Adrenal gland (tissue), 12 donors: ENCODE measurements around the gene DDX5. TPM values are rescaled to one million over a fixed set of nuclear protein-coding genes. Genes with fewer than 3 reads are reported as not detected.

Source experiments
- DNase-seq, 7 donors: peaks; one replicate each; pipeline ENCODE4 v3.0.0-alpha.2; 2019 to 2020
- H3K27ac ChIP-seq, 5 donors: fragments of 200-600 bp; sonication (generic) in 4 of 5; 1 replicate in 3 of 5; 2 replicates in 2 of 5; pipeline versions ENCODE4 v1.5.1 to v1.8.0; 2016 to 2020; ENCODE audit warnings: mild to moderate bottlenecking in 1 of 5
- H3K27me3 ChIP-seq: fragments of 200-600 bp; 2 replicates; pipeline ENCODE4 v1.8.0; 2021
- H3K36me3 ChIP-seq, 2 donors: fragments of 200-600 bp; replicated peaks in 1 of 2; 1 replicate in 1 of 2; 2 replicates in 1 of 2; pipeline versions ENCODE4 v1.5.1 to v1.8.0; 2018 to 2022
- H3K4me1 ChIP-seq, 2 donors: fragments of 200-600 bp; replicated peaks in 1 of 2; 1 replicate in 1 of 2; 2 replicates in 1 of 2; pipeline versions ENCODE4 v1.5.1 to v1.8.0; 2018 to 2021
- H3K4me3 ChIP-seq, 4 donors: fragments of 200-600 bp; sonication (generic) in 3 of 4; one replicate each; pipeline ENCODE4 v1.5.1; 2016 to 2018
- H3K9me3 ChIP-seq, 3 donors: fragments of 200-600 bp; sonication (generic) in 1 of 3; replicated peaks in 1 of 3; 1 replicate in 2 of 3; 2 replicates in 1 of 3; pipeline versions ENCODE4 v1.5.1 to v1.8.0; 2016 to 2021
- POLR2A ChIP-seq, 2 donors: fragments of 450-650 bp; IDR thresholded peaks; one replicate each; pipeline ENCODE4 v1.6.1; 2017; ENCODE audit warnings: antibody characterized with exemption in 2 of 2, mild to moderate bottlenecking in 2 of 2, moderate library complexity in 1 of 2
- WGBS, 4 donors: extraction: QIAGEN DNeasy Blood & Tissue Kit in 2 of 4; methylation state at CpG; one replicate each; pipeline versions ENCODE4 v1.1.5 to v1.1.7; 2013 to 2017; 5-methylcytosine and 5-hydroxymethylcytosine counted together
- intact Hi-C, 2 donors: fragments of 100-400 bp; cut with DNase I; formaldehyde crosslinking; loops; one replicate each; pipeline versions ENCODE4 v1.14.1 to v1.15.0; 2022 to 2023
- polyA plus RNA-seq, 3 donors: library from polyadenylated mRNA; stranded (reverse); fragments of 200-250 nt in 2 of 3; fragments of 350-450 nt in 1 of 3; fragmentation: Illumina TruSeq in 1 of 3; extraction: RNeasy Lipid Tissue Mini Kit (QIAGEN cat#74804) in 1 of 3; gene quantifications; one replicate each; pipeline ENCODE4 v1.2.3, GENCODE V29; 2013 to 2014
- total RNA-seq, 9 donors: library from RNA; depleted of rRNA in 4 of 9; stranded (reverse); fragments of >200 nt in 4 of 9; fragments of 120-200 nt in 1 of 9; fragmentation: NEBNext Ultra II Directional in 1 of 9; extraction: Animal tissue kit (Norgen Biotek cat#: 25700) in 1 of 9; gene quantifications; one replicate each; pipeline versions ENCODE4 v1.1.0 to v1.2.4, GENCODE V29; 2013 to 2023
- TF ChIP-seq, protein P1 (sequence below), 6 experiments: fragments of 450-650 bp in 4 of 6; fragments of 200-600 bp in 2 of 6; sonication (generic) in 1 of 6; IDR thresholded peaks; 1 replicate in 5 of 6; 2 replicates in 1 of 6; pipeline versions ENCODE4 v1.5.1 to v1.8.0; 2016 to 2021; ENCODE audit warnings: antibody characterized with exemption in 6 of 6, mild to moderate bottlenecking in 2 of 6, moderate library complexity in 1 of 6
- donor health status: healthy with polysubstance abuse.
- donor health status: Bipolar disorder and iron deficiency.
- donor health status: DM: yes; HTN: yes; CAD: no.
- donor health status: DM: no; HTN: no; CAD: no.
- donor health status: DM: no; HTN: no; CAD: no.
- donor health status: DM: yes; HTN: yes; CAD: no.

Gene DDX5
- total and polyA plus RNA-seq, 12 donors: 315 to 1,846 (median 953) TPM

DNA sequence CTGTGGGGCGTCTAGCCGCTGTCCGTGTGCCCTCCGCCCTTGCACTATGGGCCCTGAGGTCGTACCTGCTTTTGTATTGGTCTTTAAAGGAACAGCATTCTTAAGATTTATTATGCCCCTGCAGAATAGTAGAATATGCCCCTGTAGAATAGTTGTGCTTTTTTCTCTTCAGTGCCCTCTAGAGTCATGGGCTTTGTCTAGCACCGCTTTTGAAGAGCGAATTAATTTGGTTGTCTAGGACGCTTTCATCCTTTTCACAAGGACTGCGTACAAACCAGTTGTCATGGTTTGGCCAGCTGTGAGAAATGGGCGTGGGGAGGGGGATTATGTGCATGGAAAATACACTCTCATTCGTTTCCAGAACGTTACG lies 1.3 kb upstream of the DDX5 start:
- peaks cover 24 to 41% of the 10 kb centered on the region in 2 donors for H3K4me1 ChIP-seq
- intact Hi-C loops: no loop called here
- DNase-seq: peak in 5 of 7 donors; percentile 49 to 73 (median 56)
- TF ChIP-seq, protein P1, sequence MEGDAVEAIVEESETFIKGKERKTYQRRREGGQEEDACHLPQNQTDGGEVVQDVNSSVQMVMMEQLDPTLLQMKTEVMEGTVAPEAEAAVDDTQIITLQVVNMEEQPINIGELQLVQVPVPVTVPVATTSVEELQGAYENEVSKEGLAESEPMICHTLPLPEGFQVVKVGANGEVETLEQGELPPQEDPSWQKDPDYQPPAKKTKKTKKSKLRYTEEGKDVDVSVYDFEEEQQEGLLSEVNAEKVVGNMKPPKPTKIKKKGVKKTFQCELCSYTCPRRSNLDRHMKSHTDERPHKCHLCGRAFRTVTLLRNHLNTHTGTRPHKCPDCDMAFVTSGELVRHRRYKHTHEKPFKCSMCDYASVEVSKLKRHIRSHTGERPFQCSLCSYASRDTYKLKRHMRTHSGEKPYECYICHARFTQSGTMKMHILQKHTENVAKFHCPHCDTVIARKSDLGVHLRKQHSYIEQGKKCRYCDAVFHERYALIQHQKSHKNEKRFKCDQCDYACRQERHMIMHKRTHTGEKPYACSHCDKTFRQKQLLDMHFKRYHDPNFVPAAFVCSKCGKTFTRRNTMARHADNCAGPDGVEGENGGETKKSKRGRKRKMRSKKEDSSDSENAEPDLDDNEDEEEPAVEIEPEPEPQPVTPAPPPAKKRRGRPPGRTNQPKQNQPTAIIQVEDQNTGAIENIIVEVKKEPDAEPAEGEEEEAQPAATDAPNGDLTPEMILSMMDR (IDR thresholded peaks at IDR 0.05): peak in 5 of 6 experiments; percentile 32 to 53 (median 39)
- no peak for TF ChIP-seq POLR2A (IDR thresholded peaks at IDR 0.05)
- WGBS, 4 donors: 0% methylated on average over 13 of the region's 13 CpGs
- H3K36me3 ChIP-seq: peaks cover 0 to 49% of the 10 kb centered on the region in 2 donors
- peak overlapping the region; percentile 100 for H3K27ac ChIP-seq
- H3K27me3 ChIP-seq: no peaks in the 10 kb centered on the region
- no peaks in the 10 kb centered on the region for H3K9me3 ChIP-seq
- H3K4me3 ChIP-seq: peak overlapping the region; percentile 52 to 95 (median 82)

DNA sequence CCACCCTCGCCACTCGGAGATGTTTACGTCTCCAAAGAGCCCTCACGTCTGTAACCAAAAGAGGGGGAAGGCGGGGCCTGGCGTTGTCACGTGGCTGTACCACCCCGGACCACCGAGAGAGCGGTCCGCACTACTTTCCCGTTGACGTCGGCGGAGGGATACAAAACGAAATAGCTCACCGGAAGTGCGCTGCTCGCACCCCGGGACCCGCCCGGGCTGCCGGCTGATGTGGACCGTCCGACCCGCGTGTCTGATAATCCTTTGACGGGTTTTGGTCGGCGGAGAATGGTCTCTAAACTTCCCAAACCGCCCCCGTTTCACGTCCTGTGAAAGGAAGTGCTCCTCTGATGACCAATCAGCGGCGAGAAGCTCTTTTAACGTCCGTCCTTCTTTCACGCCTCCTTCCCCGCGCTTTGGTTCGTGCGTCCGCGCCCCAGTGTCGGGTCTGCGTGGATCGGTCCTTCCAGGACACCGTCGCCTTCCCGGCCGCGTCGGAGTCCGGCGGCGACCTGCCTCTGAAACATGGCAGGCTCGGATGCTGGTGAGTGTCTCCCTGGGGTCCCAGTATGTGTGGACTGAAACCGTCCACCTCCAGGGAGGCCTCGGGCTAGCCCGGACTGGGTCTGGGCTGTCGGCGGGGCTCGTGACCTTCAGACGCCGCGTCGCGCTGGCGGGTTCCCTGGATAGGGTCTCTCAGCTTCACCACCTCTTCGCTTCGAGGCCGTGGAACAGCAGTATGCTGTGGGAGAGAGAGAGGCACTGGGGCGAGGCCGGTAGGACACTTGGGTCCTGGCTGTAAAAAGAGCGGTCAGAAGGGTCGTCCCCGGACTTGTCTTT lies 705 bp upstream of the DDX5 start, which contains the start of gene CEP95:
Gene CEP95 (plus strand): TSS at position 402 of the 837 bp plus-strand sequence. CDS start 121 bp downstream, at position 523.
- DNase-seq: peak; percentile 93 to 98 (median 96)
- Histone ChIP-seq H3K27ac (peak within 1 kb of the TSS; percentile 100), H3K4me3 (peak within 1 kb of the TSS; percentile 52 to 97 (median 92)), H3K36me3 (peaks cover 0 to 49% of the 10 kb centered on the region in 2 donors), H3K27me3 (no peaks in the 10 kb centered on the region), H3K9me3 (no peaks in the 10 kb centered on the region), H3K4me1 (peaks cover 30 to 47% of the 10 kb centered on the region in 2 donors)
- 0 to 2% (median 0%) methylated on average over 15 to 77 of the region's 77 CpGs for WGBS, 4 donors
- intact Hi-C loops: no loop called here
- TF ChIP-seq, protein P1 (IDR thresholded peaks at IDR 0.05): peak in 1 of 6 experiments; percentile 14
- TF ChIP-seq POLR2A (IDR thresholded peaks at IDR 0.05): peak in 1 of 2 donors; percentile 71

DNA sequence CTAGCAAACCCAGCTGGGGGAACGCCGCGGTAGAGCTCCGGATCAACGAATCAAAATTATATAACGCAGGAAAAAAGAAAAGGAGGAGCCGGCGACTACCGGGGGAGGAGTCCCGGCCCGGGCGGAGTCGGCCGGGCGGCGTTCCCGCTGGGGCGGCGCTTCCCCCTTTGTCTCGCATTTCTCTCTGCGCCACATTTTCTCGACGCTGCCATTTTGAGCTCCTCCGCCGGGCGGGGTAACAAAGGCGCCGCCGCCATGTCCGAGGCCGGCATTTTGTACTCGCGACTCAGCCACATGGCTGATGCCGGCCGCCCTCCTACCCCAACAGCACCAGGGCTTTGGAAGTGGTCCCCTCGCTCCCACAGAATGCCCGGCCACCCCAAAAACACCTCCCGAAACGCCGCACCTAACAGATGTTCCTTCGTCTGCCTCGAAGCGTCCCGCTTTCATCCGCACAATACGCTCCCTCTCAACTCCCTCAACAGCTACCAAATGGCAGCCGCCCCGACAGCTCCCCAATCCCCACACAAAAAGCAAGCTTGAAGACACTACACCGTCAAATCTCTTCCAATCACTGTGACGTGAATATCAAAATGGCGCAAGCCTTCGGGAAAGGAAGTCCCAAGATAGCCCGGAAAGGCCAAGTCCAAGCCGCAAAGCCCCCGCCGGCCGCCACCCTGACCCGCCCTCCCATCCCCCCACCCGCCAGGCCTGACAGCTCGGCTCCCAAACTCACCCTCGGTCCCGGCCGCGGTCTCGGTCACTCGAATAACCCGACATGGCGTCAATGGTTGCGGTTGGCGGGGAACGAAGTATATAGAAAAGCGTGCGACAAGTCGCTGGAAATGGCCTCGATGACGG lies 519 bp downstream of the DDX5 start:
- H3K9me3 ChIP-seq: no peaks in the 10 kb centered on the region
- peaks cover 40 to 59% of the 10 kb centered on the region in 2 donors for H3K4me1 ChIP-seq
- H3K36me3 ChIP-seq: peaks cover 0 to 49% of the 10 kb centered on the region in 2 donors
- H3K4me3 ChIP-seq: peak overlapping the region; percentile 74 to 97 (median 92)
- intact Hi-C loops: no loop called here
- peak; percentile 91 to 94 (median 92) for DNase-seq
- H3K27me3 ChIP-seq: no peaks in the 10 kb centered on the region
- peak overlapping the region; percentile 100 for H3K27ac ChIP-seq
- TF ChIP-seq POLR2A (IDR thresholded peaks at IDR 0.05): peak; percentile 61 to 81
- TF ChIP-seq, protein P1 (IDR thresholded peaks at IDR 0.05): no peak
- 0 to 1% (median 0%) methylated on average over 31 to 76 of the region's 76 CpGs for WGBS, 4 donors
